ENCODE data around the gene TUBA3C.

DNA sequence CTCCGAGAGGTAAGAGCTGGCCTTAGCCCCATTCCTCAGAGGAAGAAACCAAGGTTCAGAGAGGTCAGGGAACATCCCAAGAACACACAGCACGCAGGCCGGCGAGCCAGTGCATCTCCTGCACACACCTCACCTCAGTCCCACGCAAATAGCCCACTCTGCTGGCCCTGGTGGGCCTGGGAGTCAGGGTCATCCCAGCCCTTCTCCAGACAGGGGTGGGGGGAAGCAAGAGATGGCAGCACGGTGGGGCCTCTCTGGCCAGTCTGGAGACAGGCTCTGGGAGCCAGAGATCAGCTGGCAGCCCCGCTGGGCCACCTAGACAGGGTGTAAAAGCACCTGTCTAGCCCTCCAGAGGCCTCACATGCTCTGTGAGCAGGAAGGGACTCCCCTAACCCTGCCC is 26.8 kb downstream of the TUBA3C start:
- TF ChIP-seq, protein P1, sequence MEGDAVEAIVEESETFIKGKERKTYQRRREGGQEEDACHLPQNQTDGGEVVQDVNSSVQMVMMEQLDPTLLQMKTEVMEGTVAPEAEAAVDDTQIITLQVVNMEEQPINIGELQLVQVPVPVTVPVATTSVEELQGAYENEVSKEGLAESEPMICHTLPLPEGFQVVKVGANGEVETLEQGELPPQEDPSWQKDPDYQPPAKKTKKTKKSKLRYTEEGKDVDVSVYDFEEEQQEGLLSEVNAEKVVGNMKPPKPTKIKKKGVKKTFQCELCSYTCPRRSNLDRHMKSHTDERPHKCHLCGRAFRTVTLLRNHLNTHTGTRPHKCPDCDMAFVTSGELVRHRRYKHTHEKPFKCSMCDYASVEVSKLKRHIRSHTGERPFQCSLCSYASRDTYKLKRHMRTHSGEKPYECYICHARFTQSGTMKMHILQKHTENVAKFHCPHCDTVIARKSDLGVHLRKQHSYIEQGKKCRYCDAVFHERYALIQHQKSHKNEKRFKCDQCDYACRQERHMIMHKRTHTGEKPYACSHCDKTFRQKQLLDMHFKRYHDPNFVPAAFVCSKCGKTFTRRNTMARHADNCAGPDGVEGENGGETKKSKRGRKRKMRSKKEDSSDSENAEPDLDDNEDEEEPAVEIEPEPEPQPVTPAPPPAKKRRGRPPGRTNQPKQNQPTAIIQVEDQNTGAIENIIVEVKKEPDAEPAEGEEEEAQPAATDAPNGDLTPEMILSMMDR (IDR thresholded peaks at IDR 0.05), result no peak
- no peak for TF ChIP-seq POLR2A (IDR thresholded peaks at IDR 0.05)
